GM12872 (cell line): Measurements from ENCODE around the gene PLD4.

Source experiments
- CTCF ChIP-seq: IDR thresholded peaks from 3 replicates; pipeline ENCODE4 v1.5.1; 2011; ENCODE audit warnings: low read depth, mild to moderate bottlenecking, low read length, moderate library complexity; ENCODE audit not compliant: insufficient read depth

Gene PLD4

GRCh38 chr14:104937694-104938365 is 13.2 kb downstream of the PLD4 start:
- no peak for TF ChIP-seq CTCF

- TF ChIP-seq CTCF: no peak
These were observed 13.8 kb downstream of the PLD4 start for GRCh38 chr14:104938436-104938835.

- TF ChIP-seq CTCF: no peak
These were observed 14.3 kb downstream of the PLD4 start for GRCh38 chr14:104938960-104939359.

GRCh38 chr14:104939666-104940410 is 15.2 kb downstream of the PLD4 start:
- no peak for TF ChIP-seq CTCF

- TF ChIP-seq CTCF: 0 out of 3 replicates have a peak, but pooled peaks have one; percentile 12
These were observed 16.0 kb downstream of the PLD4 start for GRCh38 chr14:104940526-104941150.

- no peak for TF ChIP-seq CTCF
These were observed 17.1 kb downstream of the PLD4 start for GRCh38 chr14:104941508-104942365.

- TF ChIP-seq CTCF: no peak
These were observed 17.9 kb downstream of the PLD4 start for GRCh38 chr14:104942586-104942985.
